Immature natural killer cell (primary cell): Measurements from ENCODE around the gene SPEM1. TPM values are rescaled to one million over a fixed set of nuclear protein-coding genes. Genes with fewer than 3 reads are reported as not detected.

Experiments used
- DNase-seq, 3 donors: peaks; one replicate each; pipeline ENCODE4 v3.0.0; 2022; ENCODE audit warnings: mixed read lengths in 1 of 3
- H3K27ac Mint-ChIP-seq, 6 donors: one replicate each; pipeline ENCODE4 v1.8.0; 2020; ENCODE audit warnings: mixed read lengths in 6 of 6, mild to moderate bottlenecking in 5 of 6, inconsistent platforms in 4 of 6, moderate library complexity in 3 of 6
- H3K27me3 Mint-ChIP-seq, 3 donors: one replicate each; pipeline ENCODE4 v1.8.0; 2020 to 2021; ENCODE audit warnings: low read depth in 3 of 3, mild to moderate bottlenecking in 3 of 3, mixed read lengths in 3 of 3, moderate library complexity in 3 of 3, inconsistent platforms in 1 of 3
- H3K36me3 Mint-ChIP-seq, 3 donors: one replicate each; pipeline ENCODE4 v1.8.0; 2020; ENCODE audit warnings: mixed read lengths in 3 of 3, inconsistent platforms in 2 of 3, mild to moderate bottlenecking in 2 of 3
- H3K4me1 Mint-ChIP-seq, 2 donors: one replicate each; pipeline ENCODE4 v1.8.0; 2020; ENCODE audit warnings: inconsistent platforms in 2 of 2, mild to moderate bottlenecking in 2 of 2, mixed read lengths in 2 of 2, moderate library complexity in 1 of 2
- H3K4me3 Mint-ChIP-seq, 5 donors: one replicate each; pipeline ENCODE4 v1.8.0; 2020; ENCODE audit warnings: mild to moderate bottlenecking in 5 of 5, mixed read lengths in 5 of 5, inconsistent platforms in 3 of 5, moderate library complexity in 3 of 5
- H3K9me3 Mint-ChIP-seq, 6 donors: one replicate each; pipeline ENCODE4 v1.8.0; 2020; ENCODE audit warnings: mild to moderate bottlenecking in 6 of 6, mixed read lengths in 6 of 6, inconsistent platforms in 4 of 6, moderate library complexity in 3 of 6
- polyA plus RNA-seq, 3 donors: library from polyadenylated mRNA; unstranded; fragments of 300-500 nt; fragmentation: Illumina TruSeq; gene quantifications; one replicate each; pipeline ENCODE4 v1.2.3, GENCODE V29; 2021

The SPEM1 gene, protein sequence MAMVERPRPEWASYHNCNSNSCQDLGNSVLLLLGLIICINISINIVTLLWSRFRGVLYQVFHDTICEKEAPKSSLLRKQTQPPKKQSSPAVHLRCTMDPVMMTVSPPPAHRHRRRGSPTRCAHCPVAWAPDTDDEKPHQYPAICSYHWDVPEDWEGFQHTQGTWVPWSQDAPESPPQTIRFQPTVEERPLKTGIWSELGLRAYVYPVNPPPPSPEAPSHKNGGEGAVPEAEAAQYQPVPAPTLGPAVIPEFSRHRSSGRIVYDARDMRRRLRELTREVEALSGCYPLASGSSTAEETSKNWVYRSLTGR
- polyA plus RNA-seq = not detected

DNA sequence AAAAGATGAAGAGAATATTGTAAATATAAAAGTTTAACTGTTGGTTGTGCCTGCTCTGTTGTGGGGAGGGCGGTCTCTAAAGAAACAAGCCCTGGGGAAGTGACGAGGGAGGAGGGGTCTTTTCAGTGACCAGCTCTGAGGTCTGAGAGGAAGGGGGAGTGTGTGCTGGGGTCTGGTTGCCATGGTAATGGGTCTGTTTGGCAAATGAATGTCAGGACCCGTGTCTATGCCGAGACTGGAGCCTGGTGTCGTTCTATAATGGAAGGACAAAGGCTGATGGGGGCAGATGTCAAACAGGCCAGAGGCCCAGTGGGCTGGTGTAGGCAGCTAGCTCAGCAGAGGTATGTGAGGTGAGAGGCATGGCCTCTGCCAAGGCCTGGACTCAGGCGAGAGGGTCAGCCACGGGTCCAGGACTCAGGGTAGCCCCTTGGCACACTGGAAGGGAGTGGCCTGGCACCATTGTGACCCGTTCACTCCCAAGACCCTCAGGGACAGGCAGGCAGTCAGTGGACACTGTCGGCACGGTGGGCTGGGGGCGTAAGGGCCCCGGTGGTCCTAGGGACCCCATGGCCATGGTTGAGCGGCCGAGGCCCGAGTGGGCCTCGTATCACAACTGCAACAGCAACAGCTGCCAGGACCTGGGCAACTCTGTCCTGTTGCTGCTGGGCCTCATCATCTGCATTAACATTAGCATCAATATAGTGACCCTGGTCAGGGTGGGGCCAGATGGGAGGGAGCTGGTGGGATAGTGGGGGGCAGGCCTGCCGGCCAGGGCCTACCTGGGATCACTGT lies at the start of gene SPEM1:
TSS of gene SPEM1 (plus strand) at position 506 of the 792 bp plus-strand sequence. CDS start at position 567, 61 bp downstream.
- Mint-ChIP-seq H3K27me3 (peaks cover 0 to 5% (median 2%) of the 10 kb centered on the region in 3 donors), H3K4me1 (no peaks in the 10 kb centered on the region), H3K36me3 (no peaks in the 10 kb centered on the region), H3K4me3 (no peak within 1 kb of the TSS), H3K27ac (no peak within 1 kb of the TSS), H3K9me3 (no peaks in the 10 kb centered on the region)
- DNase-seq = no peak

- no peak for DNase-seq
- H3K36me3 Mint-ChIP-seq = no peaks in the 10 kb centered on the region
- H3K27me3 Mint-ChIP-seq = peaks cover 2 to 6% (median 5%) of the 10 kb centered on the region in 3 donors
- no peaks in the 10 kb centered on the region for H3K9me3 Mint-ChIP-seq
- no peaks in the 10 kb centered on the region for H3K4me1 Mint-ChIP-seq
- no peak overlapping the region for H3K27ac Mint-ChIP-seq
- H3K4me3 Mint-ChIP-seq = no peak overlapping the region
These were observed 49.3 kb upstream of the SPEM1 start for GRCh38 chr17:7370853-7371252.

- H3K4me1 Mint-ChIP-seq = no peaks in the 10 kb centered on the region
- H3K9me3 Mint-ChIP-seq = peaks cover 0 to 1% (median 0%) of the 10 kb centered on the region in 6 donors
- no peaks in the 10 kb centered on the region for H3K36me3 Mint-ChIP-seq
- peaks cover 2 to 11% (median 8%) of the 10 kb centered on the region in 3 donors for H3K27me3 Mint-ChIP-seq
- H3K4me3 Mint-ChIP-seq = no peak overlapping the region
- H3K27ac Mint-ChIP-seq = no peak overlapping the region
- DNase-seq = no peak
These were observed 45.8 kb upstream of the SPEM1 start for GRCh38 chr17:7374353-7374752.

DNA sequence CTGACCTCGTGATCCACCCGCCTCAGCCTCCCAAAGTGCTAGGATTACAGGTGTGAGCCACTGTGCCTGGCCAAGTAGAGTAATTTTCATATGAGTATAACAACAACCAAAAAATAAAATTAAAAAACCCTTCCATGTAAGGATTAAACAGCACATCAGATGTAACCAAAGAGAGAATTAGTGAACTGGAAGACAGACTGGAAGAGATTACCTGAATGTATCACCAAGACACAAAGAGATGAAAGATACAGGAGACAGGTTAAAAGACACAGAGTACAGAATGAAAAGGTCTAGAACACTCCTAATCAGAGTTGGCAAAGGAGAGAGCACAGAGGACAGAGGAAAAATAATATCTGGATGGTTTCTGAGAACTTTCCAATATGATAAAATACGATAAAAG lies 41.0 kb upstream of the SPEM1 start:
- no peak overlapping the region for H3K4me3 Mint-ChIP-seq
- peaks cover 14 to 21% (median 15%) of the 10 kb centered on the region in 3 donors for H3K27me3 Mint-ChIP-seq
- H3K4me1 Mint-ChIP-seq = peaks cover 0 to 9% of the 10 kb centered on the region in 2 donors
- H3K27ac Mint-ChIP-seq = no peak overlapping the region
- H3K36me3 Mint-ChIP-seq = no peaks in the 10 kb centered on the region
- peaks cover 0 to 1% (median 0%) of the 10 kb centered on the region in 6 donors for H3K9me3 Mint-ChIP-seq
- DNase-seq = no peak

GRCh38 chr17:7380321-7380720 lies 39.8 kb upstream of the SPEM1 start:
- Mint-ChIP-seq H3K9me3 (peaks cover 0 to 1% (median 0%) of the 10 kb centered on the region in 6 donors), H3K4me1 (peaks cover 0 to 10% of the 10 kb centered on the region in 2 donors), H3K27me3 (peaks cover 13 to 17% (median 14%) of the 10 kb centered on the region in 3 donors), H3K36me3 (no peaks in the 10 kb centered on the region), H3K4me3 (no peak overlapping the region), H3K27ac (no peak overlapping the region)
- no peak for DNase-seq

GRCh38 chr17:7380855-7381683 lies 39.1 kb upstream of the SPEM1 start, which contains the start of gene TNK1:
Gene TNK1 (plus strand): TSS chr17:7381089. CDS start chr17:7382927, 1,838 bp downstream.
- H3K27me3 Mint-ChIP-seq = peaks cover 13 to 17% (median 14%) of the 10 kb centered on the region in 3 donors
- H3K4me3 Mint-ChIP-seq = peak within 1 kb of the TSS in 1 of 5 donors; percentile 18
- no peak within 1 kb of the TSS for H3K27ac Mint-ChIP-seq
- no peak for DNase-seq
- H3K4me1 Mint-ChIP-seq = peaks cover 0 to 10% of the 10 kb centered on the region in 2 donors
- no peaks in the 10 kb centered on the region for H3K36me3 Mint-ChIP-seq
- peaks cover 0 to 1% (median 0%) of the 10 kb centered on the region in 6 donors for H3K9me3 Mint-ChIP-seq

DNA sequence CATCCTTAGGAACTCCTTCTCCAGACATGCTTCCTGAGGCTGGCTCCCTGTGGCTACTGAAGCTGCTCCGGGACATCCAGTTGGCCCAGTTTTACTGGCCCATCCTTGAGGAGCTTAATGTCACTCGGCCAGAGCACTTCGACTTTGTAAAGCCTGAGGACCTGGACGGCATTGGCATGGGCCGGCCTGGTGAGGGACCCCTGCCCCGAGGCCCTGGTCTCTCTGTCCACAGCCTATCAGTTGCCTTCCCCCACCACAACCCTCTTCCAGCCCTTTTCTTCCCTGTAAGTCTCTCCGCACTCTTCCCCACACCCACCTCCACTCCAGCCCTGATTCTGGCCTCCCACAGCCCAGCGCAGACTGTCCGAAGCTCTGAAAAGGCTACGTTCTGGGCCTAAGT lies 37.2 kb upstream of the SPEM1 start:
- Mint-ChIP-seq H3K4me1 (peaks cover 0 to 10% of the 10 kb centered on the region in 2 donors), H3K27ac (no peak overlapping the region), H3K4me3 (peak overlapping the region in 2 of 5 donors; percentile 48 to 56), H3K27me3 (peaks cover 13 to 14% (median 13%) of the 10 kb centered on the region in 3 donors), H3K9me3 (peaks cover 0 to 1% (median 0%) of the 10 kb centered on the region in 6 donors), H3K36me3 (no peaks in the 10 kb centered on the region)
- no peak for DNase-seq

- H3K27me3 Mint-ChIP-seq = peaks cover 13 to 14% (median 13%) of the 10 kb centered on the region in 3 donors
- H3K4me3 Mint-ChIP-seq = peak overlapping the region in 4 of 5 donors; percentile 18 to 59 (median 38)
- H3K27ac Mint-ChIP-seq = no peak overlapping the region
- no peaks in the 10 kb centered on the region for H3K36me3 Mint-ChIP-seq
- DNase-seq = no peak
- H3K4me1 Mint-ChIP-seq = peaks cover 0 to 10% of the 10 kb centered on the region in 2 donors
- peaks cover 0 to 1% (median 0%) of the 10 kb centered on the region in 6 donors for H3K9me3 Mint-ChIP-seq
These were observed 36.8 kb upstream of the SPEM1 start for GRCh38 chr17:7383371-7383741.

DNA sequence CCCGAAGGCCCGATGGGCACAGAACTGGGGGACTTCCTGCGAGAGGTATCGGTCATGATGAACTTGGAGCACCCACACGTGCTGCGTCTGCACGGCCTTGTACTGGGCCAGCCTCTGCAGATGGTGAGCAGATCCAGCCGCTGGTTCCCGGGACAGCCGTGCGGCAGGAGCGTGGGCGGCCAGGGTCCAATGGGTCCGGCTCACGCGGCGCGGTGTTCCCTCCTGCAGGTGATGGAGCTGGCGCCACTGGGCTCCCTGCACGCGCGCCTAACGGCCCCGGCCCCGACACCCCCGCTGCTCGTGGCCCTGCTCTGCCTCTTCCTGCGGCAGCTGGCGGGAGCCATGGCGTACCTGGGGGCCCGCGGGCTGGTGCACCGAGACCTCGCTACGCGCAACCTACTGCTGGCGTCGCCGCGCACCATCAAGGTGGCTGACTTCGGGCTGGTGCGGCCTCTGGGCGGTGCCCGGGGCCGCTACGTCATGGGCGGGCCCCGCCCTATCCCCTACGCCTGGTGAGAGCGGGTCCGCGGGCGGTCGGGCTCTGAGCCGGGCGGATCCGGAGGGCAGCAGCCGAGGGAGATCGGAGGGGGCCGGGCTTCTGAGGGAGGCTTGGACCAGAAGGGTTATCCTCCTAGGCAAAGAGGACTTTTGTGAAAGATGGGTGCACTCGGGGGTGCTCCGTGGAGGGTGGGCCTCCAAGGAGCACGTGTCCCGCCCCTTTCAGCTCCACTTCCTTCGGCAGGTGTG lies 36.2 kb upstream of the SPEM1 start:
- H3K27ac Mint-ChIP-seq = no peak overlapping the region
- peak overlapping the region; percentile 57 to 78 (median 68) for H3K4me3 Mint-ChIP-seq
- H3K36me3 Mint-ChIP-seq = no peaks in the 10 kb centered on the region
- peaks cover 0 to 1% (median 0%) of the 10 kb centered on the region in 6 donors for H3K9me3 Mint-ChIP-seq
- DNase-seq = peak; percentile 58 to 69 (median 66)
- peaks cover 11 to 14% (median 13%) of the 10 kb centered on the region in 3 donors for H3K27me3 Mint-ChIP-seq
- peaks cover 0 to 10% of the 10 kb centered on the region in 2 donors for H3K4me1 Mint-ChIP-seq

GRCh38 chr17:7384489-7385081 lies 35.5 kb upstream of the SPEM1 start:
- H3K27ac Mint-ChIP-seq = peak overlapping the region in 2 of 6 donors; percentile 11 to 65
- H3K4me3 Mint-ChIP-seq = peak overlapping the region; percentile 57 to 78 (median 68)
- H3K27me3 Mint-ChIP-seq = peaks cover 8 to 12% (median 9%) of the 10 kb centered on the region in 3 donors
- no peak for DNase-seq
- H3K36me3 Mint-ChIP-seq = peaks cover 0 to 4% (median 0%) of the 10 kb centered on the region in 3 donors
- H3K9me3 Mint-ChIP-seq = no peaks in the 10 kb centered on the region
- H3K4me1 Mint-ChIP-seq = peaks cover 0 to 10% of the 10 kb centered on the region in 2 donors

DNA sequence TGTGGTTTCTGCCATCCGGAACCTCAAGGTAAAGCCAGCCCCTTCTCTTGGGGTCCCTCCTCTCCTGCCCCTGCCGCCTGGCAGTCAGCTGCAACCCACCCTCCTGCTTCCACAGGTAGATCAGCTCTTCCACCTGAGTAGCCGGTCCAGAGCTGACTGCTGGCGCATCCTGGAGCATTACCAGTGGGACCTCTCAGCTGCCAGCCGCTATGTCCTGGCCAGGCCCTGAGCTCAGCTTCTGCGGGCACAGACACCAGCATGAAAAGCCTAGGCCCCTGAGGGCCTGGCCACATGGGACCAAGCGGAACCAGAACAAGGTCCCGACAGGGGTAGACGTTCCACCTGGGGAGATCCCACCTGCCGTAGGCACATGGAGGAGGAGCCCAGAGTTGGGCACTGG lies 31.3 kb upstream of the SPEM1 start:
- H3K4me3 Mint-ChIP-seq = no peak overlapping the region
- peaks cover 0 to 5% (median 0%) of the 10 kb centered on the region in 3 donors for H3K36me3 Mint-ChIP-seq

More for the DNA sequence above, 31.3 kb upstream of the SPEM1 start:
- H3K9me3 Mint-ChIP-seq = no peaks in the 10 kb centered on the region
- no peak overlapping the region for H3K27ac Mint-ChIP-seq
- no peak for DNase-seq
- peaks cover 0 to under 1% (median 0%) of the 10 kb centered on the region in 3 donors for H3K27me3 Mint-ChIP-seq
- H3K4me1 Mint-ChIP-seq = peaks cover 2 to 7% of the 10 kb centered on the region in 2 donors
